GM23248 (cell line): Measurements from ENCODE around the gene SERTAD2. TPM values are rescaled to one million over a fixed set of nuclear protein-coding genes. Genes with fewer than 3 reads are reported as not detected.

ENCODE experiments used
- DNase-seq: peaks from one replicate; pipeline ENCODE4 v3.0.0-alpha.2; 2015
- H2AFZ ChIP-seq: fragments of 200-600 bp; sonication (generic); 2 replicates; pipeline ENCODE4 v1.6.1; 2016; ENCODE audit warnings: antibody characterized with exemption
- H3F3A ChIP-seq: fragments of 200-600 bp; sonication (generic); 2 replicates; pipeline ENCODE4 v1.6.1; 2016; ENCODE audit warnings: mild to moderate bottlenecking, antibody characterized with exemption, mixed run types; ENCODE audit not compliant: insufficient read depth
- H3K27ac ChIP-seq: fragments of 200-600 bp; sonication (generic); 2 replicates; pipeline ENCODE4 v1.5.1; 2016; ENCODE audit warnings: mild to moderate bottlenecking
- H3K27me3 ChIP-seq: fragments of 200-600 bp; sonication (generic); replicated peaks from 2 replicates; pipeline ENCODE4 v1.6.1; 2016; ENCODE audit warnings: mild to moderate bottlenecking; ENCODE audit not compliant: insufficient read depth
- H3K36me3 ChIP-seq: fragments of 200-600 bp; sonication (generic); 2 replicates; pipeline ENCODE4 v1.6.1; 2016; ENCODE audit warnings: low read depth, mild to moderate bottlenecking
- H3K4me1 ChIP-seq: fragments of 200-600 bp; sonication (generic); 2 replicates; pipeline ENCODE4 v1.6.1; 2016; ENCODE audit warnings: mild to moderate bottlenecking; ENCODE audit not compliant: insufficient read depth
- H3K4me2 ChIP-seq: fragments of 200-600 bp; sonication (generic); one replicate; pipeline ENCODE4 v1.6.1; 2016; ENCODE audit warnings: mild to moderate bottlenecking; ENCODE audit not compliant: unreplicated experiment
- H3K4me3 ChIP-seq: fragments of 200-600 bp; sonication (generic); 2 replicates; pipeline ENCODE4 v1.5.1; 2016; ENCODE audit warnings: mild to moderate bottlenecking
- H3K79me2 ChIP-seq: fragments of 200-600 bp; sonication (generic); 2 replicates; pipeline ENCODE4 v1.6.1; 2016; ENCODE audit warnings: mild to moderate bottlenecking; ENCODE audit not compliant: insufficient read depth
- H3K9ac ChIP-seq: fragments of 200-600 bp; sonication (generic); 2 replicates; pipeline ENCODE4 v1.6.1; 2016; ENCODE audit warnings: mild to moderate bottlenecking
- H3K9me2 ChIP-seq: fragments of 200-600 bp; sonication (generic); 2 replicates; pipeline ENCODE4 v1.6.1; 2016; ENCODE audit warnings: mixed run types, mild to moderate bottlenecking, moderate library complexity; ENCODE audit not compliant: insufficient read depth
- H3K9me3 ChIP-seq: fragments of 200-600 bp; sonication (generic); one replicate; pipeline ENCODE4 v1.6.1; 2017; ENCODE audit warnings: low read depth
- H4K20me1 ChIP-seq: fragments of 200-600 bp; sonication (generic); 2 replicates; pipeline ENCODE4 v1.6.0; 2016; ENCODE audit not compliant: insufficient read depth
- EZH2 ChIP-seq: fragments of 200-600 bp; sonication (generic); IDR thresholded peaks from 2 replicates; pipeline ENCODE4 v1.6.1; 2018; ENCODE audit warnings: antibody characterized with exemption, mild to moderate bottlenecking; ENCODE audit not compliant: insufficient read depth, poor library complexity, severe bottlenecking
- EZH2phosphoT487 ChIP-seq: fragments of 200-600 bp; sonication (generic); IDR thresholded peaks from 2 replicates; pipeline ENCODE4 v1.6.1; 2018; ENCODE audit warnings: antibody characterized with exemption, moderate library complexity, mild to moderate bottlenecking, low read depth; ENCODE audit not compliant: insufficient read depth
- WGBS, 2 experiments: methylation state at CpG; one replicate each; pipeline ENCODE4 v1.1.6; 2015 to 2017; ENCODE audit warnings: low lambda C conversion rate in 2 of 2, low coverage in 1 of 2; ENCODE audit errors: missing lambda C conversion rate in 2 of 2; 5-methylcytosine and 5-hydroxymethylcytosine counted together
- in situ Hi-C: fragments of 300-500 bp; cut with MboI; formaldehyde crosslinking; loops from 2 replicates; pipeline ENCODE4 v1.15.0; 2020
- polyA plus RNA-seq: library from polyadenylated mRNA; unstranded; fragments of >200 nt; fragmentation: Nextera tagmentation; extraction: Ambion mirVana; gene quantifications from 2 replicates; pipeline ENCODE4 v1.2.1, GENCODE V29; 2016
- total RNA-seq: library from RNA; depleted of rRNA; stranded (reverse); fragments of >200 nt; shearing (Covaris generic); gene quantifications from 2 replicates; pipeline ENCODE4 v1.2.3, GENCODE V29; 2014

SERTAD2 gene
- total and polyA plus RNA-seq, 2 experiments from 2014 or later = 21.0 to 30.0 TPM

DNA sequence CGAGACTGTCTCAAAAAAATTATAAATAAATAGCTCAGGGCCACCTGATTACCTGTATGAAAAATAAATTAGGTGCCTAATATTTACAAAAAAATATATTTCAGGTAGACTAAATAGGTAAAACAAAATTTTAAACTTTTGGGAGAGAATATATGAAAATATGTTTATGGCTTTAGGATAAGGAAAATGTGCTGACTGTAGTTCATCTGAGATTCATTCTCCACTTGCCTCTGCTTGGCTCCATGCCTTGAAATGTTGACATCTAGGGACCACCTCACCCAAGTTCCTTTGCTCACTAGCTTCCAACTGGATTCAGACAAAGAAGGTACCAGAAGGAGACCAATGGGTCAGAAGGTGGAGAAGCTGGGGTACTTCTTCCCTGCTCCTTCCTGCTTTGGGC is 9.7 kb upstream of the SERTAD2 start:
- H3F3A ChIP-seq = peaks cover 8% of the 10 kb centered on the region; the same call in 1 of the 2 replicates
- no peaks in the 10 kb centered on the region for H3K27me3 ChIP-seq
- in situ Hi-C loops = no loop called here
- 100% methylated on average over 1 of the region's 1 CpG for WGBS, 2 experiments
- peaks cover 25% of the 10 kb centered on the region for H3K79me2 ChIP-seq
- no peak for TF ChIP-seq EZH2phosphoT487
- TF ChIP-seq EZH2 = no peak
- H3K9me2 ChIP-seq = no peaks in the 10 kb centered on the region
- no peaks in the 10 kb centered on the region for H3K36me3 ChIP-seq
- no peak overlapping the region for H3K9ac ChIP-seq
- H3K27ac ChIP-seq = no peak overlapping the region
- no peaks in the 10 kb centered on the region for H3K9me3 ChIP-seq
- 0 out of 2 replicates have a peak, but pooled peaks cover 9% of the 10 kb centered on the region for H3K4me1 ChIP-seq
- H3K4me3 ChIP-seq = no peak overlapping the region
- H2AFZ ChIP-seq = no peak overlapping the region
- DNase-seq = no peak
- no peaks in the 10 kb centered on the region for H4K20me1 ChIP-seq
- H3K4me2 ChIP-seq = no peak overlapping the region

- H3K4me2 ChIP-seq = no peak overlapping the region
Observed at GRCh38 chr2:64661741-64662169, 8.0 kb upstream of the SERTAD2 start.

GRCh38 chr2:64659252-64659651 is 5.5 kb upstream of the SERTAD2 start:
- in situ Hi-C loops = no loop called here
- TF ChIP-seq EZH2 (no peak), EZH2phosphoT487 (no peak)
- WGBS, 2 experiments = 79 to 86% methylated on average over 2 of the region's 2 CpGs

More at GRCh38 chr2:64661741-64662169, 8.0 kb upstream of the SERTAD2 start:
- no peaks in the 10 kb centered on the region for H3K27me3 ChIP-seq
- H3K9me3 ChIP-seq = no peaks in the 10 kb centered on the region
- in situ Hi-C loops = no loop called here
- WGBS, 2 experiments = 87 to 88% methylated on average over 2 of the region's 2 CpGs
- no peaks in the 10 kb centered on the region for H4K20me1 ChIP-seq
- no peak overlapping the region for H3K4me3 ChIP-seq
- H3F3A ChIP-seq = peaks cover 8% of the 10 kb centered on the region; the same call in 1 of the 2 replicates
- no peak for TF ChIP-seq EZH2
- TF ChIP-seq EZH2phosphoT487 = no peak
- H3K27ac ChIP-seq = no peak overlapping the region
- DNase-seq = no peak
- peaks cover 25% of the 10 kb centered on the region for H3K79me2 ChIP-seq
- H3K9ac ChIP-seq = no peak overlapping the region
- H3K9me2 ChIP-seq = no peaks in the 10 kb centered on the region
- H3K4me1 ChIP-seq = 0 out of 2 replicates have a peak, but pooled peaks cover 9% of the 10 kb centered on the region
- H3K36me3 ChIP-seq = no peaks in the 10 kb centered on the region
- no peak overlapping the region for H2AFZ ChIP-seq

GRCh38 chr2:64658269-64658668 is 4.6 kb upstream of the SERTAD2 start:
- H3K9ac ChIP-seq = no peak overlapping the region
- 98% methylated on average over 6 of the region's 6 CpGs for WGBS, 2 experiments
- no peaks in the 10 kb centered on the region for H3K36me3 ChIP-seq
- H3F3A ChIP-seq = peaks cover 23% of the 10 kb centered on the region
- peaks cover 25% of the 10 kb centered on the region for H3K79me2 ChIP-seq
- DNase-seq = no peak
- no peak overlapping the region for H3K27ac ChIP-seq
- H3K4me2 ChIP-seq = no peak overlapping the region
- H3K9me3 ChIP-seq = no peaks in the 10 kb centered on the region
- H4K20me1 ChIP-seq = no peaks in the 10 kb centered on the region
- no peak overlapping the region for H3K4me3 ChIP-seq
- H3K9me2 ChIP-seq = no peaks in the 10 kb centered on the region
- in situ Hi-C loops = no loop called here
- H3K27me3 ChIP-seq = no peaks in the 10 kb centered on the region
- no peak for TF ChIP-seq EZH2
- H3K4me1 ChIP-seq = peaks cover 23% of the 10 kb centered on the region
- no peak overlapping the region for H2AFZ ChIP-seq

More at GRCh38 chr2:64659252-64659651, 5.5 kb upstream of the SERTAD2 start:
- no peaks in the 10 kb centered on the region for H3K9me2 ChIP-seq
- no peak overlapping the region for H3K9ac ChIP-seq
- no peak overlapping the region for H2AFZ ChIP-seq
- H3K27me3 ChIP-seq = no peaks in the 10 kb centered on the region
- no peaks in the 10 kb centered on the region for H4K20me1 ChIP-seq
- no peak overlapping the region for H3K4me2 ChIP-seq
- H3K9me3 ChIP-seq = no peaks in the 10 kb centered on the region
- DNase-seq = no peak
- H3K79me2 ChIP-seq = peaks cover 22% of the 10 kb centered on the region
- H3K36me3 ChIP-seq = no peaks in the 10 kb centered on the region
- H3K4me1 ChIP-seq = peaks cover 23% of the 10 kb centered on the region
- no peak overlapping the region for H3K27ac ChIP-seq
- H3K4me3 ChIP-seq = no peak overlapping the region
- peaks cover 23% of the 10 kb centered on the region for H3F3A ChIP-seq

- Histone ChIP-seq H3F3A (peaks cover 27% of the 10 kb centered on the region), H3K4me3 (no peak overlapping the region), H3K36me3 (no peaks in the 10 kb centered on the region), H3K27ac (no peak overlapping the region), H3K79me2 (peaks cover 29% of the 10 kb centered on the region), H3K9me2 (no peaks in the 10 kb centered on the region), H3K4me2 (no peak overlapping the region), H3K9me3 (no peaks in the 10 kb centered on the region), H2AFZ (no peak overlapping the region), H4K20me1 (no peaks in the 10 kb centered on the region), H3K27me3 (no peaks in the 10 kb centered on the region), H3K9ac (no peak overlapping the region), H3K4me1 (peaks cover 23% of the 10 kb centered on the region)
- WGBS, 2 experiments = 99 to 100% methylated on average over 2 of the region's 2 CpGs
- DNase-seq = no peak
- TF ChIP-seq EZH2 (no peak), EZH2phosphoT487 (no peak)
- in situ Hi-C loops = no loop called here
Observed at GRCh38 chr2:64657411-64657810, 3.7 kb upstream of the SERTAD2 start.
